ENCODE results near the gene RGS7. TPM values are rescaled to one million over a fixed set of nuclear protein-coding genes. Genes with fewer than 3 reads are reported as not detected.
"Not testable (repeated sequence)": the region's sequence is repeated elsewhere in the genome, so short reads cannot be mapped to it uniquely, and the experiment has no call there.

The RGS7 gene
- total RNA-seq, 2 donors from 2014 or later = not detected

DNA sequence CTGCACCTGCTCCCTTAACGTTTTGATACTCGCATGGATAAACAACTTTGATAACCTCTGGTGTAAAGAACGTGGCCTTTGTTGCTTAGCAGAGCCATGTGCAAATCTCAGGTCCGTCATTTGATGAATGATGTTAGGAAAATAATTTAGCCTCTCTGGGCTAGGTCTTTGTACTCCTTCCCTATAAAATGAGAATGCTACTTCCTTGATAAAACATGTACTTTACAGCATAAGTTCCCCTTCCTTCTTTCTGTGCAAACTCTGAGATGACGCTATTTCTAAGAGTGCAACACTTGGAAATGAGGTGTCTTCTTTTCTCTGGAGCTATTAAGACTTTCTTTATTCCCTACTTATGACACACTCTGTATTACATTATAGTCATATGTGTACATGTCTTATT lies 243.4 kb downstream of the RGS7 start:
- ATAC-seq (no peak), DNase-seq (no peak)
- intact Hi-C loops (cut with DNase I) = no loop called here

DNA sequence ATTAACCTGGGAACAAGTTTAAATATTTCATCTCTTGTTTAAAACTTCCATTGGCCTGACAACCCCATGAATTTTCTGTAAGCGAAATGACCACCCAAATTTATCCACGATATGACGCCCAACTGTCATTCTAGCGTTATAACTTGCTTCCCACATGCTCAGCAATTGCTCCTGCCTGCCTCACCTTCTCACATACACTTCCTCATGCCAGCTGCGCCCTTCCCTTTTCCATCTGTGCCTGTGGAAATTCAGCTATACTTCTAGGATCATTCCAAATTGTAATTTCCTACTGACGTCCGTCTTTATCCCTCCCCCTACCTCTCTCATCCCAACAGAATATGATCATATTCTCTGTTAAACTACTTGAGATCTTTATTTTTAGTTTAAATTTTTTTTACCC lies 248.0 kb downstream of the RGS7 start:
- DNase-seq = no peak
- no peak for ATAC-seq
- intact Hi-C loops (cut with DNase I) = no loop called here

DNA sequence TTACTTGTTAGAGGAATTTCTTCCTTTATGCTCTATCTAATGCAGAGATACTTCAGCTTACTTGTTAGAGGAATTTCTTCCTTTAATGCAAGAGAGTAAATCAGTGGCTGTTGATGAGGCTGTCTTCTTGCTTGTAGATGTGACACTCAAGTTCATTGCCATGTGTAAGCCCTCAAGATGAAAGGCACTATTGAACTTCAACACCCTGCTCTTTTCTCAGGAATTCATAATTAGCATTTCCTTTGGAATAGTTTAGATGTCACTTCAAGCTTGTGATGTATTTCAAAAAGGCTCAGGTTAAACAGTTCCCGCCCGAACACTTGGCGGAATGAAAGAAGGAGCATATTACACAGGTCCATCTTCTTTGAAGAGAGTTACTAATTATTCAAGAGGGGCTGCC lies 251.9 kb downstream of the RGS7 start:
- intact Hi-C loops (cut with DNase I) = no loop called here
- DNase-seq = no peak

DNA sequence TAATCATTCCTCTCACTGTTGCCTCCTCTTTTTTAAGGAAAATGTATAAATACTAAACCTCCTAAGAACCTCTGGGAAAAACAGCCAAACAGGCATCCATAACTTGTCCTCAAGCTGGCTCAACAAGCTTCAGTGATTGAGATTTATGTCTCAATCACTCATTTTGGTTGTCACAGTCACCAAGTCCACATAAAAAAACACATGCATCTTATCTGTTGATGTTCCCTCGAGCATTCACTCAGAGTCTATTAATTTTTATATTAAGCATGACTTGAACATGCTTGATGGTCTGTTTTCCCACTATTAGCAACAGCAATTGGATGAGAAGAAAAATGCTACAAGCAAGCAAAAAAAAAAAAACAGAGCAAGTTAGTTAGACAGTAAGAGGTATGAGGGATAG lies 254.3 kb downstream of the RGS7 start:
- intact Hi-C loops (cut with DNase I) = no loop called here
- ATAC-seq (no peak), DNase-seq (no peak)

More for the DNA sequence above, 251.9 kb downstream of the RGS7 start:
- ATAC-seq = no peak

DNA sequence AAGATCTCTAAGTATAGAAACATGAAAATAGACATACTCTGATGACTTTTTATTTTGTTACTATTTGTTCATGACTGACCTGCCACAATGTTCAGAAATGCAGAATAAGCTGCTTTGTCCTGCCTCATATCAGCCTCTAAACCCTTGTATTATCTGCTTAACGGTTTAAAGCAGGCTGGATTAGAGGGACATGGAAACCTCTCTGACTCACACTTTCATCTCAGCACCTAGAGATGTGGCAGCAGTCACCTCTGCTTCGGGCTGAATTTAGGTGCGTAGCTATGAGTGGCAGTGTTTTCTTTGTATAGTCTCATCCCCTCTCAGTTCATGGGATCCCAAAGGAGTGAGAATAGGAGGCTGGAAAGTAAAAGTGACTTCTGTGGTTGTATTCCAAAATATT lies 255.4 kb downstream of the RGS7 start:
- no peak for ATAC-seq
- intact Hi-C loops (cut with DNase I) = no loop called here
- DNase-seq = no peak

DNA sequence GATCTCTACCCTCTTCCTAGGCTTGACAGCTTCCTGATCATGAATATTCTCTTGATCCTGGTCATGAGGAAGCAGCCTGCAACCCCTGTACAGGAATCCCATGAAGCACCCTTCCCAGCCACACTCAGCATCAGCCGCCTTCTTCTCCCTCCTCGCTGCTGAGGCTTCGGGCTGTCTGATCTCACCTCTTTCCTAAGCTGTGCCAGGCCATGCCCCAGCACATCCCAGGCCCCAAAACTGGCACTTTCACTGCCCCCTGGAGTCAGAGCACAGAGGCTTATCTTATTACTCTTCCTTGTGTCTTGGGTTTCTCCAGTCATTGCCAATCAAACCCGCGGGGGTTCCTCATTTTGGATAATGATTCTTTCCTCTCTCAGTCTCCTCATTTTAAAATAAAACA lies 259.5 kb downstream of the RGS7 start:
- ATAC-seq = no peak
- no peak for DNase-seq
- intact Hi-C loops (cut with DNase I) = no loop called here

DNA sequence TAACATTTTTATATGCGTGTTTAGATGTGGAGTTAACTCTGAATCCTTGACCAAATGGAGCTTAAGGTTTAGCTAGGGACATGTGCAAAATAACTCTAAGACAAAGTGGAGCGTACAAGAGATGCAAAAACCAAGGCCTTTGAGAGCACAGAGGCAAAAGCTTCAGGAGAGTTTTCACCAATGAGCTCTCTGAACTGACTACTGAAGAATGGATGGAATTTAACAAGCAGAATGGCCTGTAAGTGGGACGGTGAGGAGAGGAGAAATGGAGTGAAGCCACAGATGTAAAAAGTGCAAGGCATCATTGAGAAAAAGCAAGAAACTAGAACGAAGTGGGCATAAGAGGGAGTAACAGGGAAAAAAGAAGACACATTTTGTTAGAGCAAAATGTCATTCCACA lies 260.0 kb downstream of the RGS7 start:
- intact Hi-C loops (cut with DNase I) = no loop called here
- ATAC-seq (no peak), DNase-seq (no peak)

DNA sequence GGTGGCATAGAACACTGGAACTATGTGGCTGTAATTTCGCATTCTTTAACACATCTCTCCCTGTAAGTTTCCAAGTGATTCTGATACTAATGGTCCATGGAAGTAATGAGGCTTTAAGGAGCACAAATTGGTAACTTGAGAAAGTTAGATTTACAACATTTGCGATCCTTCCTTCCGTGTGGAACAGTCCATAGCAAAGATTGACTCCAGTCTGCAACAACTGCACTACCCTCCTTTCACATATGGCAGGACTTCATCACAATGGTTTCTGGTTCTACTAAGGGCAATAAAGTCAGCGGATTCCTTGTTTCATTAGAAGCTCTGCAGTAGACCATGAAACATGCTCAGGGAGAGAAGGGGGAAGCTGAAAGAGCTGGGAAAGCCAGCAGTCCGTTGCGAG lies 261.2 kb downstream of the RGS7 start:
- DNase-seq (no peak), ATAC-seq (no peak)
- intact Hi-C loops (cut with DNase I) = no loop called here

DNA sequence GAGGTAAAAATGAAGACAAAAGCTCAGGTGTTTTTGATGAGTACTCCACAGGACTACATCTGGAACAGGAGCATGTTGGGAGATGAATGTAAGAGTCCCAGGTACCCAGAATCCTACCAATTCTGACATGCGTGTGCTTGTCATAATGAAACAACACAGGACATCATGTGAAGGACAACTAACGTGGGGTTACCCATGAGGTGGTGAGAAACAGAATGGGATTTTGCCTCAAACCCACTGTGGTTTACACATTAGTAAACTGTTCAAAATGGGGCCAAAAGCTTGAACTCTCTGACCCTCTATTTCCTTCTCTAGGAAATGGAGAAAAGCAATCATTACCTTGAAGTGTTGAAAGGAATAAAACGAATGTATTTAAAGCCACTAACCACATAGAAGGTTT lies 266.2 kb downstream of the RGS7 start:
- intact Hi-C loops (cut with DNase I) = no loop called here
- DNase-seq (no peak), ATAC-seq (no peak)

DNA sequence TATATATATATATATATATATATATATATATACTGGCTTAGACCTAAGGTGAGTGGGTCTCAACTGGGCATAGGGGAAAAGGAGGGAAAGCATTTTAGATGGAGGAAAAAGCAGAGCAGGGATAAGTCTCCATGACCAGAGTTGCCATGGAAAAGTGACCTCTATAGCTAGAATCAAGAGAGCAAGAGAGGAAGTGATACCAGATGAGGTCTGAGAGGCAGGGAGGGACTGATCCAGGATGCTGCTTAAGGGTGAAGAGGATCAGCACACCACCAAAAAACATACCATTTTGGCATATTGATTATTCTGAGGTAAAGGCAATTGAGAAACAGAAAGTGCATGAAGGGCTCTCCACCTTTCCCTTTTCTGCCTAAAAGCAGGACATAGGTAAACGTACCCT lies 267.9 kb downstream of the RGS7 start:
- ATAC-seq; DNase-seq; intact Hi-C loops (cut with DNase I): not testable (repeated sequence)

DNA sequence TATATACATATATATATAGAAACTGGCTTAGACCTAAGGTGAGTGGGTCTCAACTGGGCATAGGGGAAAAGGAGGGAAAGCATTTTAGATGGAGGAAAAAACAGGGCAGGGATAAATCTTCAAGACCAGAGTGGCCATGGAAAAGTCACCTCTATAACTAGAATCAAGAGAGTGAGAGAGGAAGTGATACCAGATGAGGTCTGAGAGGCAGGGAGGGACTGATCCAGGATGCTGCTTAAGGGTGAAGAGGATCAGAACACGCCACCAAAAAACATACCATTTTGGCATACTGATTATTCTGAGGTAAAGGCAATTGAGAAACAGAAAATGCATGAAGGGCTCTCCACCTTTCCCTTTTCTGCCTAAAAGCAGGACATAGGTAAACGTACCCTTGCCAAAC lies 268.9 kb downstream of the RGS7 start:
- intact Hi-C loops (cut with DNase I); DNase-seq; ATAC-seq: not testable (repeated sequence)

DNA sequence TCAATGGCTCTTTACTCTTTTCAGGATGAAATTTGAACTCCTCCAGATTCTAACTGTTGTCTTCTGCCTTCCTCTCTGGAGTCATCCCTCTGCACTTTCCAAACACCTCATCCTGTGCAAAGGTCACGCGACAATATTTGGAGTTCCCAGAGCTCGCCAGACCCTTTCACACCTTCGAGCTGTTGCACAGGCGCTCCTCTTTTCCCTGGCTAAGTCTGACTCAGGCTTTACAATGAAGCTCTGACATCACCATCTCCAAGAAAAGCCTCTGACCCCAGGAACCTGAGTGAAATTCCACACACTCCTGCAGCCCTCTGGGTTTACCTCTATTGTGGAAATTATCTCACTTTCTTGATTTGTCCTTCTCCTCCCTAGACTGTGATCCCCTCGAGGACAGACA lies 270.3 kb downstream of the RGS7 start:
- DNase-seq = no peak
- no peak for ATAC-seq
- intact Hi-C loops (cut with DNase I) = no loop called here

DNA sequence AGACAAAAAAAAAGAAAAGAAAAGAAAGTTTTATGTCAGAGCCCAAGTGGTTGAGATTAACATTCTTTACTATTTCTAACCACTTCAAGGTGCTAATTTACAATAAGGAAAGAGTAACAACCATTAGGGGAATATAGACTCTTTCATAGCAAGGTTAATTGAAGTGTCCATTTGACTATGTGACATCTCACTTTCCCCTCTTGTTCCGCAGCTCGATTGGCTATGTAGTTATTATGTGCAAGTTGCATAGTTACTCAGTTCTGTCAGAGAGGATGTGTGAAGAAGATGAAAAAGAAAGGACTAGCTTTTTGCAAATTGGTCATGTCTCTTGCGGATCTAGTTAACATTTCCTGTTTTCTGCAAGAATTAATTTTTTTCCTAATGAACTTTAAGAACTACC lies 273.7 kb downstream of the RGS7 start:
- ATAC-seq (no peak), DNase-seq (no peak)
- intact Hi-C loops (cut with DNase I) = no loop called here

DNA sequence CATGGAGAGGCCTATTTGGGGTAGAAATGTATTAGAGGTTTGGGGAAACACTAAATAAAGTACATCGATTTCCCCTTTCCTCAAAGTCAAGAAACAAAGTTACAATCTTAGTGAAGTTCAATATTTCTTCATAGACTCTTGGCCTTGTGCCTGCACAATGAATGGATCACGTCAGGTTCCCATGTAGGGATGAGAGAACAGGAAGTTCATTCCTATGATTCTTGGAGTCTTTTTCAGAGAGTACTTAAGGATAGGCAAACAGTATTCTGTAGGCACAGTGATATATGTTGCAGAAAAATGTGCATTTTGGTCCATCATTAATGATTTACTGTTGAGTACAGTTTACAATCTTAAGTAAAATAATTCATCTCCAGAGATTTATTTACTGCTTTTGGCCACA lies 275.5 kb downstream of the RGS7 start:
- no peak for ATAC-seq
- intact Hi-C loops (cut with DNase I) = no loop called here
- DNase-seq = no peak

DNA sequence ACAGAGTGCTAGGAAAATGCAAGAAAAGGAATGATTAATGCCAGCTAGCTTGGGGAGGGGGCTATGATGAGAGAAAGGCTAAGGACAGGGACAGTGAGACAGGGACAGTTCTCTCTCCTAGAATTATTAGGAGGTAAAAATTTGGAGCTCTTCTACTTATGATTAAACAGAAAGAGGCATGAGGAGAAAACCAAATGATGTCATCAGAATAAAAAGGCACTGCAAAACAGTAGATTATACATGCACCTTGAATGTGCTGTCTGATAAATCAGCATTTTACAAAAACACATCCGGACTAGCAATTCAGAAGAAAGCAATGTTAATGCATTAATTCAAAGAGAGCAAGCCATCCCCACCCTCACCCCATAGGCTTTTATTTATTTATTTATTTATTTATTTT lies 277.5 kb downstream of the RGS7 start:
- intact Hi-C loops (cut with DNase I) = no loop called here
- ATAC-seq (no peak), DNase-seq (no peak)

DNA sequence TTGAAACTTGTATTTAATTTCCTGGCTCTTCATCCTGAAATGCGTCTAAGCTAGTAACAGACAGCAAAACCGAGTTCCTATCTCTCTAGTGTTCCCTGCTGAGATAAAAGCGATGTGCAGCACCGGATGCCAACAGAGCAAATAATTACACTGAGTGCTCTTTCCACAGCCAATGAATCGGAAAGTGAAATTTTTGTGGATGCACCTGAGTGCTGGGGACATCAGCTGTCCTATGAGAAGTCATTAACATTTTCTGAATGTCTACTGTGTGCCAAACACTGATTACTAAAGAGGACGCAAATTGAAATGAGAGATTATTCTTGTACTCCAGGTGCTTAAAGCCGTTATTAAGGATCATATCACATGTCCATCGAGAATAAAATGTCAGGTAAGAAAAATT lies 278.0 kb downstream of the RGS7 start:
- ATAC-seq = no peak
- intact Hi-C loops (cut with DNase I) = no loop called here

DNA sequence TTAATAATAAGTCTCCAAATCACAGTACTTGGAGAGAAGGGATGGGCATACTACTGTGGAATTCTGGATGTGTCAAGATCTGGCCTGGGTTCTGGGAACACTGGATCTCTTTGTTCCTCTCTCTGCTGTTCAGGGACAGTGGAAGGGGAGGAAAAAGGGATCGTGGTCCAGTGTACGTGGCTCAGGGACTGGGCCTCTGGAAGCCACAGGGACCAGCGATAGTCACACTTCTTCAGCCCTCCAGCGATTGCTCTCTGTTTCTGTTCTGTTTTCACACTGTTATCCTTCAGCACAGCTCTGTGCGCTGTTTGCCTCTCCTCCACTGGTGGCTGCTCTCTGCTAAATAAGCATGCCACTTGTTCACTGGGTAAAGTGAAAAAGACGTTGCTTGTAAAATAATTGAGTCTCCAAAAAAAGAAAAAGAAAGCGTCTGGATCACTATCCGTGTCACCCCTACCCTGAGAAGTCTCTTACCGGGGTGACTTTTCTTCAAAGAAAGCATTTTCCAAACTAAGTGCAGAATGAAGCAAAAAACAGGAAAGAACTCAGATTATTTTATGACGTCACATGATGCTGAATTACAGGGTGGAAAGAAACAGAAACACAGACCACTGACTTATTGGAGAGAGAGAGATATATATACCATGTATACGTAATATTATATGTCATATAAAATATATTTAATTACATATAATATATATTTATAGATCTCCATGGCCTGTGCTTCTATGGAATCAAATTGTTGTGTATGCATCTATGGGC lies 279.4 kb downstream of the RGS7 start:
- ATAC-seq = no peak
- no peak for DNase-seq
- intact Hi-C loops (cut with DNase I) = no loop called here

More for the DNA sequence above, 278.0 kb downstream of the RGS7 start:
- no peak for DNase-seq

DNA sequence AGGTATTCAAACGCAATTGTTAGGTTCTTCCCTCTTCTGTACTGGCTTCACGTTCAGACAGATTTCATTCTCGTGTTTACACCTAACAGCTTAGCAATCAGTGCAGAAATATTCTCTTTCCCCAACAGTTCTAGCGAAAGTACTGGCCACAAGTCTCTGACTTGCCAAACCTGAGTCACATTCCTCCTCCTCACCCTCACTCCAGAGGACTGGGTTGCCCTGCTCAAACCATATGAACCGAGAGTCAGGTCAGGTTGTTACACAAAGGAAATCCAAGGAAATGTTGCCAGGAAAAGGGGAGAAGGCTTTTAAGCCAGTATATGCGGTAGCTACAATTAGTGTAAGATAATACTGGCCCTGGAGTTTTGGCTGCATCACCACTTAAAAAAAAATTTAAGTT lies 282.5 kb downstream of the RGS7 start:
- intact Hi-C loops (cut with DNase I) = no loop called here
- no peak for DNase-seq
- ATAC-seq = no peak

DNA sequence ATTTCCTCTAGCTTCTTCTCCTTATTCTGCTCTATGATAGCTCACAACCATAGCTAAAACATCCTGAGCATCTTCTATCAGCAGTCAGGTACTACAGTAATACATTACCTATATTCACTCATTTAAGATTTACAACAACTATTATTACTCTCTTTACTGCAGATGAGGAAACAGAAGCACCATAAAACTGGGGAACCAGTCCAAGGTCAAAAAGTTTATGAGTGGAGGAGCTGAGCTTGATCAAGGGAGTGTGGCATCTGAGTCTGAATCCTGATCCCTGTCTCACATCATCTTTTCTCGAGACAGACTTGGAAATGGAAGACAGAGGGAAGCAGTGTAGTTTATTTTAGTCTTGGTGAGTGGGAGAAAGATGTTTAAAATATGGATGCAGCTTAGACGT lies 288.6 kb downstream of the RGS7 start:
- intact Hi-C loops (cut with DNase I) = no loop called here
- ATAC-seq = no peak
- DNase-seq = no peak

DNA sequence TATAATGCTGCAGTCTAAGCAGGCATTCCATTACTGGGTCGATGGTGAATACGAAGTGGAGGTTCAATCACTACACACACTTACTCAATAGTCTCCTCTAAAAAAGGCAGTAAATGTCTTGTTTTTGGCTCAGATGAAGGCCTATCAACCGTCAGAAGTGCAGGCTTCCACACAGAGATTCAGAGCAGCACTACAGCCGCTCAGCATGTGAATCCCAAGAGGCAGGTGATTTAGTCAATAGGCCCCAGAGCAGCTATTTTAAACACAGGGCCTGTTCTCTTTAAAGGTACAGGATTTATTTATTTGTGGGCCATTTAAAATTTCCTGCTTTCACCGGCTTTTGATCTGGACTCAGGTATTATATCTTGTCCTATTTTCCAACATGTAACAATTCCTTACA lies 293.7 kb downstream of the RGS7 start:
- ATAC-seq = no peak
- intact Hi-C loops (cut with DNase I) = no loop called here
- no peak for DNase-seq

DNA sequence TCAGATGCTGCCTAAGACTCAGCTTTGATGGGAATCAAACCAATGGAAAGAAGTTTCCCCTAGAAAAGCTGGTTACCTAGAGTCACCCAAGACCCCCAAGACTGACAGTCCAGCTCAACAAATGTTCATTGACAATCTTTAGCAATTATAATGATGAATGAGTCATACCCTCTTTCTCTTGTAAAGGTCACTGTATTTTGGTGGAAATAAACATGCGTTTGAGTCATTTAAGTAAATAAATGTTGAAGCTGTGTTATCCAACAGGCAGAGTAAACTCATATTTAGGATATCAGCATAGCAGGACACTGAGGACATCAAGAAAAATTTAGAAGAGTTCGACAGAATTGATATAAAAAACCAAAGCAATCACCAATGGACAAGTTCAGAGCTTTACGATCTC lies 295.9 kb downstream of the RGS7 start:
- no peak for ATAC-seq
- DNase-seq = no peak
- intact Hi-C loops (cut with DNase I) = no loop called here

DNA sequence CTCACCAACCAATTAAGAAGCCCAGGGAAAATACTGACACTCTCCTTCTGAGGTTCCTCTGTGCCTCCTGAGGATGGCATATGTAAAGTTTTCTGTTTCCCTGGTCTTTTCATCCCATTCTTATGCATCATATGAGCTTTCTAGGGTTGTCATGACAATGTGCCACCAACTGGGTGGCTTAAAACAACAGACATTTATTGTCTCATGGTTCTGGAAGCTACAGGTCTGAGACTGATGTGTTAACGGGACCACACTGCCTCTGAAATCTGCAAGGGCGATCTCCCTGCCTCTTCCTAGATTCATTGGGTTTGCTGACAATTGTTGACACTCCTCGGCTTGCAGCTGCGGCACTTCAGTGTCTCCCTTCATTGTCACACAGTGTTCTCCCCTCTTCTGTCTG lies 308.4 kb downstream of the RGS7 start:
- no peak for ATAC-seq
- intact Hi-C loops (cut with DNase I) = no loop called here

More for the DNA sequence above, 308.4 kb downstream of the RGS7 start:
- DNase-seq = no peak

All from left cardiac atrium (tissue), 4 donors.